GM19023 (cell line): ENCODE data around the gene KDM4D.
A peak's percentile ranks its signal among the peaks of the same experiment; 100 is the strongest.
"Not testable (repeated sequence)": the region's sequence is repeated elsewhere in the genome, so short reads cannot be mapped to it uniquely, and the experiment has no call there.

Experiments used
- ATAC-seq: cut with Tn5 transposase; IDR thresholded peaks from one replicate; pipeline ENCODE4 v1.9.1; 2021; ENCODE audit warnings: mild to moderate bottlenecking, moderate library complexity; ENCODE audit not compliant: unreplicated experiment

Gene KDM4D

GRCh38 chr11:94973099-94973968 lies at the start of gene KDM4D, which contains the start of gene CWC15:
Gene KDM4D, plus strand, starts transcription at chr11:94973709. Its CDS starts 23,664 bp downstream, at chr11:94997373.
Gene CWC15, minus strand, starts transcription at chr11:94973556. Its CDS starts 1,371 bp downstream, at chr11:94972185.
- ATAC-seq = peak; percentile 100

GRCh38 chr11:94924171-94924572 lies 49.3 kb upstream of the KDM4D start:
- ATAC-seq = no peak

GRCh38 chr11:94924612-94925011 lies 48.9 kb upstream of the KDM4D start:
- no peak for ATAC-seq

GRCh38 chr11:94925422-94926270 lies 47.9 kb upstream of the KDM4D start:
- ATAC-seq = no peak

- ATAC-seq = no peak
These were observed 47.3 kb upstream of the KDM4D start for GRCh38 chr11:94926271-94926625.

- ATAC-seq = no peak
These were observed 46.7 kb upstream of the KDM4D start for GRCh38 chr11:94926698-94927237.

- ATAC-seq = no peak
These were observed 45.2 kb upstream of the KDM4D start for GRCh38 chr11:94928117-94928990.

GRCh38 chr11:94932072-94932471 lies 41.4 kb upstream of the KDM4D start:
- not testable (repeated sequence) for ATAC-seq

- ATAC-seq = no peak
These were observed 41.0 kb upstream of the KDM4D start for GRCh38 chr11:94932503-94932902.

GRCh38 chr11:94933223-94934130 lies 40.0 kb upstream of the KDM4D start:
- ATAC-seq = no peak

- no peak for ATAC-seq
These were observed 39.1 kb upstream of the KDM4D start for GRCh38 chr11:94934362-94934761.

- ATAC-seq = no peak
These were observed 38.7 kb upstream of the KDM4D start for GRCh38 chr11:94934846-94935245.

GRCh38 chr11:94938095-94939055 lies 35.1 kb upstream of the KDM4D start:
- no peak for ATAC-seq

- ATAC-seq = no peak
These were observed 34.2 kb upstream of the KDM4D start for GRCh38 chr11:94939346-94939745.

- no peak for ATAC-seq
These were observed 32.4 kb upstream of the KDM4D start for GRCh38 chr11:94941131-94941530.

GRCh38 chr11:94946812-94947211 lies 26.7 kb upstream of the KDM4D start:
- no peak for ATAC-seq

GRCh38 chr11:94948070-94948617 lies 25.4 kb upstream of the KDM4D start:
- no peak for ATAC-seq

GRCh38 chr11:94954753-94955152 lies 18.8 kb upstream of the KDM4D start:
- ATAC-seq = no peak
